ENCODE measurements around the gene ONECUT2.

ONECUT2 gene

GRCh38 chr18:57431467-57432080 is 3.6 kb upstream of the ONECUT2 start:
- DNase-seq (ENCODE audit: low read depth): no peak

- no peak for DNase-seq (ENCODE audit: low read depth)
Observed at GRCh38 chr18:57432140-57432539, 3.0 kb upstream of the ONECUT2 start.

- DNase-seq (ENCODE audit: low read depth): no peak
Observed at GRCh38 chr18:57432751-57433400, 2.3 kb upstream of the ONECUT2 start.

- no peak for DNase-seq (ENCODE audit: low read depth)
Observed at GRCh38 chr18:57433482-57433881, 1.7 kb upstream of the ONECUT2 start.

- DNase-seq (ENCODE audit: low read depth): no peak
Observed at GRCh38 chr18:57433934-57434535, 1.1 kb upstream of the ONECUT2 start.

- no peak for DNase-seq (ENCODE audit: low read depth)
Observed at GRCh38 chr18:57435846-57436190, 644 bp downstream of the ONECUT2 start.

GRCh38 chr18:57436191-57436964 is 1.2 kb downstream of the ONECUT2 start:
- DNase-seq (ENCODE audit: low read depth): no peak

- no peak for DNase-seq (ENCODE audit: low read depth)
Observed at GRCh38 chr18:57436965-57437333, 1.8 kb downstream of the ONECUT2 start.

GRCh38 chr18:57437402-57437765 is 2.2 kb downstream of the ONECUT2 start:
- no peak for DNase-seq (ENCODE audit: low read depth)

GRCh38 chr18:57437766-57438671 is 2.8 kb downstream of the ONECUT2 start:
- no peak for DNase-seq (ENCODE audit: low read depth)

- DNase-seq (ENCODE audit: low read depth): no peak
Observed at GRCh38 chr18:57438743-57439608, 3.8 kb downstream of the ONECUT2 start.

GRCh38 chr18:57439609-57439968 is 4.4 kb downstream of the ONECUT2 start:
- DNase-seq (ENCODE audit: low read depth): no peak

GRCh38 chr18:57439985-57440330 is 4.8 kb downstream of the ONECUT2 start:
- DNase-seq (ENCODE audit: low read depth): no peak

GRCh38 chr18:57440331-57441070 is 5.3 kb downstream of the ONECUT2 start:
- no peak for DNase-seq (ENCODE audit: low read depth)

GRCh38 chr18:57441071-57441794 is 6.1 kb downstream of the ONECUT2 start:
- DNase-seq (ENCODE audit: low read depth): no peak

GRCh38 chr18:57443247-57443646 is 8.1 kb downstream of the ONECUT2 start:
- DNase-seq (ENCODE audit: low read depth): no peak

- DNase-seq (ENCODE audit: low read depth): no peak
Observed at GRCh38 chr18:57443702-57444101, 8.5 kb downstream of the ONECUT2 start.

- no peak for DNase-seq (ENCODE audit: low read depth)
Observed at GRCh38 chr18:57444301-57444759, 9.2 kb downstream of the ONECUT2 start.

GRCh38 chr18:57445488-57446319 is 10.5 kb downstream of the ONECUT2 start:
- no peak for DNase-seq (ENCODE audit: low read depth)
